Chondrocyte (in vitro differentiated cells): Measurements from ENCODE around the gene DDO. TPM values are rescaled to one million over a fixed set of nuclear protein-coding genes. Genes with fewer than 3 reads are reported as not detected.

Source experiments
- DNase-seq: peaks from one replicate; pipeline ENCODE4 v3.0.0; 2021; ENCODE audit warnings: mixed read lengths, low spot score
- H3K27ac Mint-ChIP-seq: one replicate; pipeline ENCODE4 v1.8.0; 2021; ENCODE audit warnings: mild to moderate bottlenecking, moderate library complexity, mixed read lengths; ENCODE audit not compliant: unreplicated experiment
- H3K27me3 Mint-ChIP-seq: 2 replicates; pipeline ENCODE4 v1.8.0; 2021; ENCODE audit warnings: low read depth, mixed read lengths
- H3K36me3 Mint-ChIP-seq: 2 replicates; pipeline ENCODE4 v1.8.0; 2021; ENCODE audit warnings: low read depth, mixed read lengths
- H3K4me1 Mint-ChIP-seq: 2 replicates; pipeline ENCODE4 v1.8.0; 2021; ENCODE audit warnings: low read depth, mild to moderate bottlenecking, mixed read lengths
- H3K4me3 Mint-ChIP-seq: one replicate; pipeline ENCODE4 v1.8.0; 2021; ENCODE audit warnings: mild to moderate bottlenecking, moderate library complexity, mixed read lengths; ENCODE audit not compliant: unreplicated experiment
- H3K9me3 Mint-ChIP-seq: 2 replicates; pipeline ENCODE4 v1.8.0; 2021; ENCODE audit warnings: low read depth, mixed read lengths
- CTCF ChIP-seq: fragments of 200-600 bp; sonication (generic); IDR thresholded peaks from 2 replicates; pipeline ENCODE4 v1.5.0; 2021; ENCODE audit warnings: antibody characterized with exemption, mild to moderate bottlenecking, moderate library complexity
- total RNA-seq: library from RNA; stranded (reverse); gene quantifications from 3 replicates; pipeline ENCODE4 v1.2.1, GENCODE V29; 2021

The DDO gene
- total RNA-seq, 1 donor from 2014 or later = not detected

- H3K27me3 Mint-ChIP-seq = no peaks in the 10 kb centered on the region
- H3K36me3 Mint-ChIP-seq = no peaks in the 10 kb centered on the region
- no peak for DNase-seq
- no peak overlapping the region for H3K4me3 Mint-ChIP-seq
- TF ChIP-seq CTCF = no peak
- no peak overlapping the region for H3K27ac Mint-ChIP-seq
- H3K4me1 Mint-ChIP-seq = peaks cover 8% of the 10 kb centered on the region
- H3K9me3 Mint-ChIP-seq = no peaks in the 10 kb centered on the region
Measured at GRCh38 chr6:110400208-110400607, 15.2 kb downstream of the DDO start.

- H3K27ac Mint-ChIP-seq = no peak overlapping the region
- no peaks in the 10 kb centered on the region for H3K36me3 Mint-ChIP-seq
- DNase-seq = no peak
Measured at GRCh38 chr6:110399219-110400071, 15.9 kb downstream of the DDO start.

GRCh38 chr6:110398778-110399177 lies 16.6 kb downstream of the DDO start:
- Mint-ChIP-seq H3K27me3 (no peaks in the 10 kb centered on the region), H3K4me3 (no peak overlapping the region), H3K4me1 (peaks cover 8% of the 10 kb centered on the region), H3K36me3 (no peaks in the 10 kb centered on the region), H3K9me3 (no peaks in the 10 kb centered on the region), H3K27ac (no peak overlapping the region)
- no peak for DNase-seq
- no peak for TF ChIP-seq CTCF

More at GRCh38 chr6:110399219-110400071, 15.9 kb downstream of the DDO start:
- no peaks in the 10 kb centered on the region for H3K9me3 Mint-ChIP-seq
- H3K4me1 Mint-ChIP-seq = peaks cover 8% of the 10 kb centered on the region
- no peaks in the 10 kb centered on the region for H3K27me3 Mint-ChIP-seq
- no peak overlapping the region for H3K4me3 Mint-ChIP-seq
- no peak for TF ChIP-seq CTCF

GRCh38 chr6:110395221-110395620 lies 20.2 kb downstream of the DDO start:
- DNase-seq = no peak
- Mint-ChIP-seq H3K27me3 (peaks cover 2% of the 10 kb centered on the region), H3K4me1 (peaks cover 8% of the 10 kb centered on the region), H3K36me3 (no peaks in the 10 kb centered on the region), H3K27ac (no peak overlapping the region), H3K4me3 (no peak overlapping the region), H3K9me3 (no peaks in the 10 kb centered on the region)
- TF ChIP-seq CTCF = no peak

- Mint-ChIP-seq H3K27ac (no peak overlapping the region), H3K4me1 (peaks cover 8% of the 10 kb centered on the region), H3K4me3 (no peak overlapping the region), H3K36me3 (no peaks in the 10 kb centered on the region), H3K9me3 (no peaks in the 10 kb centered on the region), H3K27me3 (peaks cover 3% of the 10 kb centered on the region)
- TF ChIP-seq CTCF = no peak
- no peak for DNase-seq
Measured at GRCh38 chr6:110394409-110394808, 21.0 kb downstream of the DDO start.
